HG03045 (cell line): ENCODE data around the gene DOCK6.

Experiments
- ATAC-seq: cut with Tn5 transposase; IDR thresholded peaks from one replicate; pipeline ENCODE4 v1.9.1; 2021; ENCODE audit warnings: mild to moderate bottlenecking, moderate library complexity; ENCODE audit not compliant: unreplicated experiment

DOCK6 gene

DNA sequence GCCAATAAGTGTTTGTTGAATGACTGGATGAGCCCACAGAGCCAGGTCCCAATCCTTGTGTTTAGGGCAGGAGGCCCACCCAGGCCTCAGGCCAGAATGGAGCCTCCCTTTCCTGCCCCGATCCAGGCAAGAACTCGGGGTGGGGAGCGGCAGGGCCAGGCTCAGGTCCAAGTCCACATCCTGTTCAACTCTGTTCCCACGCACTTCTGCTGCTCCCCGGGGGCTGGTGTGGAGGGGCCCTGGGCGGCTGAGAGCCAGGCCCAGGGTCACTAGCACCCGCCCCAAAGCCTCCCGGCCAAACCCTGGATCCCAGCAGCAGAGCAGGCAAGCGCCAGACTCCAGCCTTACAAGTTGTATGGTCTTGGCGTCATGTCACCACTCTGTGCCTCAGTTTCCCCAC, 14.9 kb downstream of the DOCK6 start:
- ATAC-seq: no peak

DNA sequence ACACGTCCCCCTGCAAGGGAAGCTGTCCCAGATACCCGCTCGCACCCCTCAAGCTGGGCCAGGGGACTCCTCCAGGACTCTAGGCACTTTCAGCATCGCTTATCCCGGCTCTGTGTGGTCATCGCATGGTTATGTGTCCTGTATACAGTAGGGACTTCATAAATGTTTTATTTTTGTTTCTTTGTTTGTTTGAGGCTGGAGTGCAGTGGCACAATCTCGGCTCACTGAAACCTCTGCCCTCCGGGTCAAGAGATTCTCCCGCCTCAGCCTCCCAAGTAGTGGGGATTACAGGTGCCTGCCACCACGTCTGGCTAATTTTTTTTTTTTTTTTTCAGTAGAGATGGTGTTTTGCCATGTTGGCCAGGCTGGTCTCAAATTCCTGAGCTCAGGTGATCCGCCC, 15.4 kb downstream of the DOCK6 start:
- no peak for ATAC-seq

DNA sequence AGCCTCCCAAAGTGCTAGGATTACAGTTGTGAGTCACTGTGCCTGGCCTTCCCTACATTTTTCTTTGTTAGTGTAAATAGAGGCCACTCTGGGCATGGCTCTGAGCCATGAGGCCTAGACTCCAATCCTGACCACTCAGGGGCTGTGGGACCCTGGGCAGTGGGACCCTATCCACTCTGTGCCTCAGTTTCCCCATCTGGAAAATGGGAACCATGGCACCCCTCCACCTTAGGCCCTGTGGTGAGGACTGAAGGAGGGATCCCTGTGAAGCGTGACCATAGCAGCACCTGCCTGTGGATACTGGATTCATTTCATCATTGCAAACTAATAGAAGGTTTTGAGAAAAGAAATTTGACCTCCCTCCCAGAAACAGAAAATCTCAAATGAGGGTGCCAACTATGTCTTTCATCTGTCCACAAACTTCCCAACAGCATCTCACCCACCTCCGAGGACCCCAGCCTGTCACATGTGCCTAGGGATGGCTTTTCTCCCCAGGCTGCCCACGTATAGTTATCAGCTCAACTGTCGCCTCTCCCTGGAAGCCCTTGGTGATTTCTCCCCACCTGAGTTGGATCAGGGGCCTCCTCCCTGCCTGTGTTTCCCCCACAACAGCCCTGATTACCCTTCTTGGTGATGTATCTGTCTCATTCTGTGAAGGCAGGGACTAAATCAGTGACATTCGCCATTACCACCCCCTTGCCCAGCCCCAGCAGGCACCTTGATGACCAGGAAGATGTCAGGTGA, 17.3 kb downstream of the DOCK6 start:
- ATAC-seq: no peak

DNA sequence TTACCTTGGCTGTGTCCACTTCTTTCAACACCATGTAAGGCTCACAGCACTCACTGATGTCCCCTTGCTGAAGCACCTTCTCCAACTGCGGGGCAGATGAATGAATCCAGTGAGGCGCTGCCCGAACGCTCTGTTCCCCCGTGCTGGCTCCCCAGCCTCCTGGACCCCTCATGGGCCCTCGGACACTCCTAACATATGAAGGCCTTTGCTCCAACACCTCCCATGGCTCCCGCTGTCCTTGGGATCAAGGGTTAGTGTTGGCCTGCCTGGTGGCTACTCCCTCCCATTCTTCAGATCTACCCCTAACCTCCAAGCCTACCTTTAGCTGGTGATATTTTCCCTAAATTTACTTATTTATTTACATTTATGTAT, 18.5 kb downstream of the DOCK6 start:
- no peak for ATAC-seq

DNA sequence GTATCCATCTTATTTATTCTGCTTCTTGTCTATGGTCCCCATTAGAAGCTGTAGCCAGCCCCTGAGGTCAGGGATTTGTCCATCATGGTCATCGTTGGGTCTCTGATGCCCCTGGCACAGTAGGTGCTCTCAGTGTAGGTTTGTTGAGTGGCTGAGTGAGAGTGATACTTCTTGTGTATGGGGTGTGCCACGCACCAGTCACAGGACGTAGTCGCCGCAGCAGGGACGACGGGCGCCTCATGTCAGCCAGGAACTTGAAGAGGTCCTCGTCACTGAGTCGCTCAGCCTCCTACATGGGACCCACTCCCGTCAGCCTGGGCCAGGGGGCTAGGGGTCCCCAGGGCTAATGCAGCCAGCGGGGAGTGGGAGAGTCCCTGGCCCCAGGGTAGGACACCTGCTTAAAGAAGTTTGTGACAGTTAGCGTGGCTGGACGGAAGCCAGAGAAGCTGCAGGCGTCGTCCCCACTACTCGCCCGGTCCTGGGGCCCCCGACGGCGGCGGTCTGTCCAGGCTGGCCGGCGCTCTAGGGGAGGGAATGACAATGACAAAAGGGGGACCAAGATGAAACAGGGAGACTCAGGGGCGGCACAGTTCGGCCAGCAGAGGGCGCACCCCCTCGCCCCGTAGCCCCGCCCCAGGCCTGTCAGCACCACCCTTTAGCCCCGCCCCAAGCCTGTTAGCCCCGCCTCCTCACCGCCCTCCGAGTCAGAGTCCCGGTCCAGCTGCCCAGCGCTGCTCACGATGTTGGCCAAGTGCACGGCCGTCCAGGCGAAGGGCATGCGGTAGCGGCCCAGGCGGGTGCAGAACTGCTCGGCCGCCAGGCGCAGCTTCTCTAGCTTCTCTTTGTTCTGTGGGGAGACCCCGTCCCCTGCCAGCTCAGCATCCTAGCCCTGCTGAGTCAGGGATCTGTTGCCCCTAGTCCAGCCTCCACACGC, 19.2 kb downstream of the DOCK6 start:
- no peak for ATAC-seq

DNA sequence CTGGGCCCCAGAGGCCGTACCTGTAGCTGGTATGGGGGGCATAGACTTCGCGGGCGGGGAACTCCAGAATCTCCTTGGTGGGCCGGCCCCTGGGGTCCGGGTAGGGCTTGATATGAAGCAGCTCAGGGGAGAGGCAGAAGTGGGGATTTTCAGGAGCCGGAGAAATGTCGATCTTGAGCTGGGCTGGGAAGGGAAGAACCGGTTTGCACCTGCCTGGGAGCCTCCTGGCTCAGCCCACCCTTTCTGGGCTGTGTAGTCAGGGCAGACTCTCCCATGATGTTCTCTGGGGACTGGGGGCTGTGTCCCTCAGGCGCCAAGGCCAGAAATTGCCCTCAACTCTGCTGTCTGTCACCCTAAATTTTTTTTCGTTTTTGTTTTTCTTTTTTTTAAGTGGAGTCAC, 20.3 kb downstream of the DOCK6 start:
- ATAC-seq: no peak

DNA sequence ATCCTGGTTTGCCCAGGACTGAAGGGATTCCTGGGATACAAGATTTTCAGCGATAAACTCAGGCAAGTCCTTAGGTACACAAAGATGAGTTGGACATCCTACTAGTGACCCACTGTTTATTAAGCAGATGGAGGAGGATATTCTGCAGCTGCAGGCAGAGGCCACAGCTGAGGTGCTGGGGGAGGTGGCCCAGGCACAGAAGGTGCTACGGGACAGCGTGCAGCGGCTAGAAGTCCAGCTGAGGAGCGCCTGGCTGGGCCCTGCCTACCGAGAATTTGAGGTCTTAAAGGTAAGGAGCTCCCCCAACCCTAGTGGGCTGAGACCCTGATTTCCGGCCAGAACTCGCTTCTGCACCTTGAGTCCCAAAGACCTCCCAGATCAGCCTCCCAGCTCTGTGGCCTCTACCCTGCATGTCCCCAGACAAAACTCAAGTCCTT, 22.3 kb downstream of the DOCK6 start:
- ATAC-seq: no peak

DNA sequence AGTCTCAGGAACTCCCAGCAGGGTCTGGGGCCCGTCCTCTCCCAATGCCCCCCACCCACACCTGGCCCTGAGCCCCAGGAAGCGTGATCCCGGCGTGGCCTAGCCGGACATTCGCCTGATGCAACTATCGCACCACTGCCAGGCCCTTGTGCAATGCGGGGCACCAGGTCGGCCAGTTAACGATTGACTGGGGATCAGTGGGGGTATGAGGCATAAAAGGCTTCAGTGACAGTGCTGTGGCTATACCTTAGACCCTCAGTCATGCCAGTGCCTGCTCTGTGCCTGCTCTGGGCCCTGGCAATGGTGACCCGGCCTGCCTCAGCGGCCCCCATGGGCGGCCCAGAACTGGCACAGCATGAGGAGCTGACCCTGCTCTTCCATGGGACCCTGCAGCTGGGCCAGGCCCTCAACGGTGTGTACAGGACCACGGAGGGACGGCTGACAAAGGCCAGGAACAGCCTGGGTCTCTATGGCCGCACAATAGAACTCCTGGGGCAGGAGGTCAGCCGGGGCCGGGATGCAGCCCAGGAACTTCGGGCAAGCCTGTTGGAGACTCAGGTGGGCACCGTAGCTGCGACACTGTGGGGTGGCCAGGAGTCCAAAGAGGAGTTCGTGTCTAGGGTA, 22.8 kb downstream of the DOCK6 start, which contains the start of gene ANGPTL8:
TSS of gene ANGPTL8 (plus strand) at position 243 of the 624 bp plus-strand sequence. CDS start at position 262, 19 bp downstream.
- ATAC-seq: no peak

DNA sequence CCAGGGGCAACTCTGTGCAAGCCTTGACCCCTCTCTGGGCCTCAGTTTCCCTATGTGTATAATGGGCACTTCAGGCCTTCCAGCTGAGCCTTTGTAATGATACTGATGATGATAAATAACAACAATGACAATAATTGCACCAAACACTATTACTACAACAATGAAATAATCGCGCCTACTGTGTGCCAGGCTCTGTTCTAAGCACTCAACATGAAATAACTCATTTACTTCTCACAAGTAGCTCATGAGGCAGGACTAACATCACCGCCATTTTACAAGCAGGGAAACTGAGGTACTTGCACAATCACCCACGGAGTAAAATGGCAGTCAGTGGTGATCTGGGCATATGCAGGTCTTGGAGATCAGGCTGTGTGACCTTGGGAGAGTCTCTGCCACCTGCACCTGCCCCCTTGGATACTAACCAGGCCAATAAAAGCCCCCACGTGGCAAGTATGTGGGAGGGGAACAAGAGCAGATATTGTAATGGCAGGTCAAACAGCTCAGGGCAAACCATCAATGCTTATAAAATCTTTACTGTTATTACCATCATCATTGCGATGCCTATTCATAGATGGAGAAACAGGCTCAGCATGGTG, 23.4 kb downstream of the DOCK6 start:
- ATAC-seq: no peak

DNA sequence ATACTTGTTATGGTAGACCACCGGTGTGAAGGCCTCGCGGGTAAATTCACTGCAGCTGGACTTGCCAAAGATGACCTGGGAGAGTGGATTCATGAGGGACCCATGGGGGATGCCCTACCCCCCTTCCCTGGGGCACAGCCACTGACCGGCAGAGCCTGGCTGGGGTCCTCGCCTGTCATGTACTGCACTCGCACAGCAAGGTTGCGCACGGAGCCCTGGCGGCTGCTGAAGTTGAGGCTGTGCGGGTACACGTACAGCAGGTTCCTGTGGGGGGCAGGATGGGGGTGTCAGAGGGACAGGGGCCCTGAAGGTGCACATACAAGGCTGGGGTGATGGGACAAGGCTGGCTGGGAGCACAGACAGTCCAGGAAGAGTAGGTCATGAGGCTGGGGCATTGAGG, 24.3 kb downstream of the DOCK6 start:
- no peak for ATAC-seq

DNA sequence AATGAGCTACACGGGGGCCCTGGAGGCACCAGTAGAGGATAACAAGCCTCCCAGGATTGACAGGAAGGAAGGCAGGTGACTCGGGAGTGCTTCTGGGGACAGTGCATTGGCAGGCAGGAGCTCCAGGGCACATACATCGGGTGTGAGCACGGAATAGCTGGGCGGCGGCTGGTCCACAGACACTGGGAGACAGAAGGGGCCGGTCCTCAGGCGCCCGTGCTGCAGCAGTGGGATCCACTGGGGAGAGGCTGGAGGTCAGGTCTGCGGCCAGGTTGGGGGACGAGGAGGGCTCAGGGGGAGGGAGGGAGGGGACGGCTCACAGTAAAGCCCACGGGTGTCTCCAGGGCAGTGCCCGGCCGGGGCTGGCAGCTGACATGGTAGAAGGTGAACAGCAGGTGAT, 25.0 kb downstream of the DOCK6 start:
- ATAC-seq: no peak

DNA sequence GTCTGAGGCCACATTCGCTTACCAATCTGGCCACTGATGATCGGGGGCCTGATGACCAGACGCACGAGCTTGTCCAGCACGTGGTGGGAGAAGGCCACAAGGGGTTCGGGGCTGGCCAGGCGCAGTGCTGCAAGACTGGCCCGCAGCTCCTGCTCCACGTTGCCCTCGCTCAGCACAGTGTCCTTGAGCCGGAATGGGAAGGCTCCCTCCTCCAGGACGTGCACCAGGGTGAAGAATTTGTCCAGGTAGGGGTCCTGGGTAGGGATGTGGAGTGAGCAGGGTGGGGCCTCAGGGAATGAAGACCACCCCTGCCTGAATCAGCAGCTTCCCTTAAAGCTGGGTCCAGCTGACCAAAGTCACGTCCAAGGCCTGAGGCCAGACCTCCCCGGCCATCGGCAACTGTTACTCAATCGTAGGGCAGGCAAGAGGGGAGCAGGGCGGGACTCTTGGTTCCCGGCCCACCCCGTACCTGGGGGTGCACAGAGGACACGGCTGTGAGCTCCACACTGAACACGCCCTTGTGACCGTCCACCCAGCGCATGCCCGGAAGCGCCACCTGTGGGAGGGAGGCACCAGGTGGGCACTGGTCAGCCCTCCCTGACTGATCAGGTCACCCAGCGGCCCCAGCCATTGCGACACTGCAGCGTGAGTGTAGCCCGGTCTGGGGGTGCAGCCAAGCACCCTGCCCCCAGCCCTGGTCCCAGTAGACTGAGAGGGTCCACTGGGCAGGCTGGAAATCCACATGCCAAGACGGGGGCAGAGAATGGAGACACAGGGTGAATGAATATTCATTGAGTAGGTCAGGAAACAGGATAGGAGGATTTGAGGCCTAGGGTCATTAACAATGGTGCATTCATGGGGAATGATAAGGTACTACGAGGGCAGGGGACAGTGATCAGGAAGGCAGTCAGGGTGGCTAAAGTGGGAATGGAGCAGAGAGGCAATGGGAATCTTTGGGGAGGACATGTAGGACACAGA, 25.7 kb downstream of the DOCK6 start:
- ATAC-seq: no peak

DNA sequence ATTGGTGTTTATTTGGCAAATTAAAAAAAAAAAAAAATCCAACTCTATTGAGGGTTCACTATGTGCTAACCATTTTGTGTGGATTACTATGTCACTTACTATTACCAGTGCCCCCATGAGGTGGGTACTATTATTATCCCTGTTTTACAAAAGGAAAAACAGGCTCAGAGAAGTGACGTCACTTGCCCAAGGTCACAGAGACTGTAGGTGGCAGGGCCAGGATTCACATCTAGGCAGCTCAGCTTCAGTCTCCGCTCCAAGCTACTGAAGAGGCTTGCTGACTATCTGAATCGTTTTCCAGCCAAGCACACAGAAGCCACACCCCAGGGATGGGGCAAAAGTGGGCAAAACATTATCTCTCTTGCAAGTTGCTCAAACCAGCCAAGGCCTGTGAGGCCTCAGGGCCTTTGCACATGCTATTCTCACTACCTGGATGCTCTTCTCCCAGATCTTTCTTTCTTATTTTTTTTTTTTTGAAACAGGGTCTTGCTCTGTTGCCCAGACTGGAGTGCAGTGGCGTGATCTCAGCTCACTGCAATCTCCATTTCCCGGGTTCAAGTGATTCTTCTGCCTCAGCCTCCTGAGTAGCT, 27.7 kb downstream of the DOCK6 start:
- no peak for ATAC-seq

DNA sequence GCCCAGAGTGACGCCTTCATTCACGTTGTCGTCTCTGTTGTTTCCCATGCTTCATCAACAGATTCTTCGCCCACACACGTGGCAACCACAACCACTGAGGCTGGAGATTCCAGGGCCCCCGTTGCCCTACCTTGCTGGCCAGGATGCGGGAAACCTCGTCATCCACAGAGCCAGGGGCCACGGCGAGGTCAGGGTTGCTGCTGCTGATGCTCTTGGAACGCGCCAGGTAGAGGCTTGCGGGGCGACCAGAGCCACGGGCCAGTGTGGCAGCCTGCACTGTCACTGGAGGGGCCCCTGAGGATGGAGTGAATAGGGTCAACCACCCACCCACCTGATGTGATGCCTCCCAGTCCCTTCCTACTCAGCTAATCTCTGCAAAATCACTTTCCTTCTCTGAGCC, 29.3 kb downstream of the DOCK6 start:
- no peak for ATAC-seq

DNA sequence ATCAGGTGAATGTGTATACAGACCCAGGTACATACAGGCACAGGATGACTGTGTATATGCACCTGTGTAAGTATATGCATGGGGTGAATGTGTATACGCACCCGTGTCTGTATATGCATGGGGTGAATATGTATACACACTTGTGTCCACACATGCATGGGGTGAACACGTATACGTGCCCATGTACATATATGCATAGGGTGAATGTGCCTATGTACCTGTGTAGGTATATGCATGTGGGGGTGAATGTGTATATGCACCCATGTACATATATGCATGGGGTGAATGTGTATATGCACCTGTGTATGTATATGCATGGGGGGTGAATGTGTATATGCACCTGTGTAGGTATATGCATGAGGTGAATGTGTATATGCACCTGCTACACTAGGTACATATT, 29.8 kb downstream of the DOCK6 start:
- no peak for ATAC-seq

DNA sequence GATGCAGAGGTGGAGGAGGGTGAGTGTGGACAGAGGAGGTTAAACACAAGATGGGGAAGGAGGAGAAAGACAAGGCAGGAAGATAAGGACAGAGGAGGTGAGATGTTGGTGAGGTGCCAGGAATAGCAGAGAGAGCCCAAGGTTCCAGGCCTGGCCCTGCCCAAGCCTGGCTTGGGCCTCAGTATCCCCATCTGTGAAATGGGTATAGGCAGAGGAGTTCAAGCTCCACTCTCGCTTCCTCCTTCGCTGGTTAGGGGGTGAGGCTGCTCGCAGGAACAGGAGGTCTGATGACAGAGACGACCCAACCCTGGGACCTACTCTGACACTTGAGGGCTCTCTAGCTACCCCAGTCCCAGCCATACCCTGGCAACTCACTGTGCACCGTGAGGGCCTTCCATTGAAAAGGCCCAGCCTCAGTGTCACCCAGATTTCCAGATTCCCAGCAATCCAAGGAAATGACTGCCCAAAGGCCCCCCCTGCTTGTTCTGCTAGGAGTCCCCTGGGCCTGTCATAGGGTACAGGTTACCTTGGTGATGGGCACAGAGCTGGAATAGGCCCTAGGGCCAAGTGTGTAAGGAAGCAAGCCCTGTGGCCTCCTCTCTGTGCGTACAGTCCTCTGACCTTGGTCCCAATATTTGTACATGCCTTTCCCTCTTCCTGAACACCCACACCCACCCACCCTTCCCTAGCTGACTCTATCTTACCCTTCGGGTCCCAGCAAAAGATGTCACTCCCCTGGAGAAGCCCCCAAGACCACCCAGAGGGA, 31.5 kb downstream of the DOCK6 start:
- ATAC-seq: no peak

DNA sequence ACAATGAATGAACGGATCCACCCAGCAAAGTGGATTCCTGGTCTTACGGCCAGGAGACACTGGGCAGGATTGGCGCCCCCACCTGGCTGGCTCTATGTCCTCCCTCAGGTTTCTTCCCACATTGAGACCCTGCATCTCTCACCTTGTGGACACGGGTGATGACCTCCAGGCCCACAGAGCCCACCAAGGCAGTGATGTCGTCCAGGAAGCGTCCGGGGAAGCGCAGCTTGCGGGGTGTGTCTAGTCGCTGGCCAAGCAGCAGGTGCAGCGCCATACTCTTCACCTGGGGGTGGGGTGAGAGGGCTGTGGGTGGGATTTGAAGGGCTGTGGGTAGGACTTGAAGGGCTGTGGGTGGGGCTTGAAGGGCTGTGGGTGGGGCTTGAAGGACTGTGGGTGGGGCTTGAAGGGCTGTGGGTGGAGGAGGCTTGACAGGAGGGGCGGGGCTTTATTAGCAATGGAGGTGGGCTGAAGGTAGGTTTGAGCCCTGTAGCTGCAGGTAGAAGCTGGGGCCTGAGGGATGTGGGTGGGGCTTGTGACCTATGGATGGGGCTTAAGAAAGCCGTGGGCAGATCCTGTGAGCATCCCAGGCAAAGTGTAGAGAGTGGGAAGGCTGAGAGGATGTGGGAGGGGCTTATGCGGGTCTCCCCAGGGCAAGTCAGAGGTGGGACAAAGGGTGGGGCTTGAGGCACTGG, 35.0 kb downstream of the DOCK6 start:
- ATAC-seq: no peak

DNA sequence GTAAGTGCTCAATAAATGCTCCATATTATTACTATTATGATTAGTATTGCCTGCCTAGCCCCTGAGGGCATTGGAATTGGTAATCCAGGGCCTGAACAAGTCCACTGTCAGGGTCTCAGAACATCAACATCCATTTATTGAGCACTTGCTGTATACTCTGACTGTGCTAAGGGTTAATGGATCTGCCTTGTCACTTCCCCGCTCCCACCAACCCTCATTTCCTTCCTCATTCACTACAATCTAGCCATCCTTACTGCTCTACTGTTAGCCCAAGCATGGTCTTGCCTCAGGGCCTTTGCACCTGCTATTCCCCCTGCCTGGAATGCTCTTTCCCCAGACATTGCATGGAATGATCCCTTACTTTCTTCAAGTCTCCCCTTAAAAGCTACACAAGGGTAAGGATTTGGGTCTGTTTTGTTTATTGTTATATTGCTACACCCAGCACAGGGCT, 35.6 kb downstream of the DOCK6 start:
- no peak for ATAC-seq
